ENCODE data around the gene LTN1. TPM values are rescaled to one million over a fixed set of nuclear protein-coding genes. Genes with fewer than 3 reads are reported as not detected.

The LTN1 gene, protein sequence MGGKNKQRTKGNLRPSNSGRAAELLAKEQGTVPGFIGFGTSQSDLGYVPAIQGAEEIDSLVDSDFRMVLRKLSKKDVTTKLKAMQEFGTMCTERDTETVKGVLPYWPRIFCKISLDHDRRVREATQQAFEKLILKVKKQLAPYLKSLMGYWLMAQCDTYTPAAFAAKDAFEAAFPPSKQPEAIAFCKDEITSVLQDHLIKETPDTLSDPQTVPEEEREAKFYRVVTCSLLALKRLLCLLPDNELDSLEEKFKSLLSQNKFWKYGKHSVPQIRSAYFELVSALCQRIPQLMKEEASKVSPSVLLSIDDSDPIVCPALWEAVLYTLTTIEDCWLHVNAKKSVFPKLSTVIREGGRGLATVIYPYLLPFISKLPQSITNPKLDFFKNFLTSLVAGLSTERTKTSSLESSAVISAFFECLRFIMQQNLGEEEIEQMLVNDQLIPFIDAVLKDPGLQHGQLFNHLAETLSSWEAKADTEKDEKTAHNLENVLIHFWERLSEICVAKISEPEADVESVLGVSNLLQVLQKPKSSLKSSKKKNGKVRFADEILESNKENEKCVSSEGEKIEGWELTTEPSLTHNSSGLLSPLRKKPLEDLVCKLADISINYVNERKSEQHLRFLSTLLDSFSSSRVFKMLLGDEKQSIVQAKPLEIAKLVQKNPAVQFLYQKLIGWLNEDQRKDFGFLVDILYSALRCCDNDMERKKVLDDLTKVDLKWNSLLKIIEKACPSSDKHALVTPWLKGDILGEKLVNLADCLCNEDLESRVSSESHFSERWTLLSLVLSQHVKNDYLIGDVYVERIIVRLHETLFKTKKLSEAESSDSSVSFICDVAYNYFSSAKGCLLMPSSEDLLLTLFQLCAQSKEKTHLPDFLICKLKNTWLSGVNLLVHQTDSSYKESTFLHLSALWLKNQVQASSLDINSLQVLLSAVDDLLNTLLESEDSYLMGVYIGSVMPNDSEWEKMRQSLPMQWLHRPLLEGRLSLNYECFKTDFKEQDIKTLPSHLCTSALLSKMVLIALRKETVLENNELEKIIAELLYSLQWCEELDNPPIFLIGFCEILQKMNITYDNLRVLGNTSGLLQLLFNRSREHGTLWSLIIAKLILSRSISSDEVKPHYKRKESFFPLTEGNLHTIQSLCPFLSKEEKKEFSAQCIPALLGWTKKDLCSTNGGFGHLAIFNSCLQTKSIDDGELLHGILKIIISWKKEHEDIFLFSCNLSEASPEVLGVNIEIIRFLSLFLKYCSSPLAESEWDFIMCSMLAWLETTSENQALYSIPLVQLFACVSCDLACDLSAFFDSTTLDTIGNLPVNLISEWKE (N-terminal part only)
- polyA plus RNA-seq (2013) = 21.5 TPM

DNA sequence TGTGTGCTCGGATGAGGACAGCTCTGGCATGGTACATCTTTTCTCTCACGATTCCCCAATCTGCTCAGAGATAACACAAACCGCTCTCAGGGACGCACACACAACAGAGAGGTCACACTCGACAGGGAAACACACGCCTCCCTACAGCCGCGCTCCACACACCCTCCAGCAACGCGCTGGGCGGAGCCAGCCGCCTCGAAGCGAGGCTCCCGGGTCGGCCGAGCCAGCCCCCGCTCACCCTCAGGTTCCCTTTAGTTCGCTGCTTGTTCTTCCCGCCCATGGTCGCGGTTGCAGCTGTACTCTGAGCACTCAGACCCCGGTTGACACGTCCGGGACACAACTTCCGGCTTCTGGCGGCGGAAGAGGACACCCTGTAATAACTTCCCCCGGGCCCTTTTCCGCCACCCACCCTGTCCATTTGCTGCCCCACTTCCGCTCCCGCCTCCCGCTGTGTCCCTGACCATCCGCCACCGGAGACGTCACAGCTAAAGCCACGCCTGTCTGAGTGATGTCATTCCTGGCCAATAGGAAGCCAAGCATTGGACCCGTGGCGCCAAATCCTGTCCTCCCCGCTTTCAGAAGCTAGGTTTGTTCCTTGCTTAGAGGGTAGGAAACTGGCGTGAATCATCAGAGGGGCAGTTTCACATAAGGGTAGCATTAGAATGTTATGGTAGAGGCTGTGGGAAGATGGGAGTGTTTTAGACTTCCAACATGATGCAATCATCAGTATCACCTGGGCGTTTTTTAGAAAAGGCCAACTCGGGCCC is at the start of gene LTN1:
Gene LTN1 (minus strand): TSS at position 352 of the 767 bp plus-strand sequence. CDS start 72 bp downstream, at position 280.
- ChIA-PET CTCF (interaction anchor here (1.0 to 1.8 kb wide), 5 partner anchors 10 to 79 kb away, joined by 3 to 5 read pairs (median 4); partner anchors contain the start of gene USP16), POLR2A (interaction anchor here (0.5 to 2.2 kb wide), 7 partner anchors 10 to 692 kb away, joined by 3 to 7 read pairs (median 4); partner anchors contain the start of genes RWDD2B and USP16)
- H3K27me3 ChIP-seq (replicated peaks in 2 of 5; ENCODE audit: control insufficient read depth in 4 of 5, insufficient read depth in 5 of 5, low read length in 4 of 5) = no peaks in the 10 kb centered on the region
- H3K9me3 ChIP-seq (ENCODE audit: control extremely low read depth in 1 of 5, control insufficient read depth in 4 of 5, insufficient read depth in 2 of 5, low read depth in 1 of 5, low read length in 4 of 5) = no peaks in the 10 kb centered on the region
- 0% methylated on average over 42 of the region's 43 CpGs for WGBS (ENCODE audit: insufficient coverage)
- H3K4me3 ChIP-seq (ENCODE audit: control insufficient read depth in 1 of 7, extremely low read depth in 1 of 7, insufficient read depth in 4 of 7, low read depth in 2 of 7, low read length in 6 of 7) = peak within 1 kb of the TSS; percentile 66 to 99 (median 96)
- peak within 1 kb of the TSS; percentile 70 to 91 for H3K27ac ChIP-seq (ENCODE audit: insufficient read depth in 1 of 2, low read depth in 1 of 2, low read length in 2 of 2, poor library complexity in 1 of 2, severe bottlenecking in 2 of 2)
- peak; percentile 100 for DNase-seq
- peaks cover 14 to 28% (median 21%) of the 10 kb centered on the region in 4 experiments for H3K4me1 ChIP-seq (ENCODE audit: control extremely low read depth in 1 of 4, control insufficient read depth in 4 of 4, insufficient read depth in 4 of 4, low read length in 3 of 4)
- no peaks in the 10 kb centered on the region for H3K36me3 ChIP-seq (ENCODE audit: control insufficient read depth in 4 of 4, insufficient read depth in 4 of 4, low read length in 3 of 4)

DNA sequence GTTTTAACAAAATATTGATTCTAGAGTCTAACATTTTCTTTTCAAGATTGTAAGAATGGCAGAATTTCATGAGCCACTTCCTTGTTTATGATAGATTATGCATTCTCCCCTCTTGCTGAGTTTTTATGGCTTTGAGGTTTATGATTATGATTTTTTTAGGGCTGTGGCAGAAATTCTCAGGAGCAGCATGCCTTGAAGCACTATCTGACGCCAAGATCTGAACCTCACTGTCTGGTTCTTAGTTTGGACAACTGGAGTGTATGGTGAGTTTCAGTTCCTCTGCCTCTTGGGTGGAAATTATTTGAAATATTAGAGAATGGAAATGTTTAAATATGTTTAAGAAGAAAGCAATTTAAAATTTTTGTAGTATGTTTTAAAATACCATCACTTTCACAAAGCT is 42.0 kb upstream of the LTN1 start:
- no peaks in the 10 kb centered on the region for H3K4me1 ChIP-seq (ENCODE audit: control extremely low read depth in 1 of 4, control insufficient read depth in 4 of 4, insufficient read depth in 4 of 4, low read length in 3 of 4)
- ChIA-PET POLR2A (interaction anchor here (0.6 kb wide), 1 partner anchor 58 kb away, joined by 5 read pairs; no protein-coding TSS in a partner anchor), CTCF (no interaction called here)
- H3K27me3 ChIP-seq (replicated peaks in 2 of 5; ENCODE audit: control insufficient read depth in 4 of 5, insufficient read depth in 5 of 5, low read length in 4 of 5) = no peaks in the 10 kb centered on the region
- no peak for DNase-seq
- H3K9me3 ChIP-seq (ENCODE audit: control extremely low read depth in 1 of 5, control insufficient read depth in 4 of 5, insufficient read depth in 2 of 5, low read depth in 1 of 5, low read length in 4 of 5) = no peaks in the 10 kb centered on the region
- WGBS (ENCODE audit: insufficient coverage) = no CpG with 5 or more reads among the region's 1 CpG
- H3K36me3 ChIP-seq (ENCODE audit: control insufficient read depth in 4 of 4, insufficient read depth in 4 of 4, low read length in 3 of 4) = peaks cover 27 to 73% (median 54%) of the 10 kb centered on the region in 4 experiments
- no peak overlapping the region for H3K27ac ChIP-seq (ENCODE audit: insufficient read depth in 1 of 2, low read depth in 1 of 2, low read length in 2 of 2, poor library complexity in 1 of 2, severe bottlenecking in 2 of 2)
- no peak overlapping the region for H3K4me3 ChIP-seq (ENCODE audit: control insufficient read depth in 1 of 7, extremely low read depth in 1 of 7, insufficient read depth in 4 of 7, low read depth in 2 of 7, low read length in 6 of 7)

DNA sequence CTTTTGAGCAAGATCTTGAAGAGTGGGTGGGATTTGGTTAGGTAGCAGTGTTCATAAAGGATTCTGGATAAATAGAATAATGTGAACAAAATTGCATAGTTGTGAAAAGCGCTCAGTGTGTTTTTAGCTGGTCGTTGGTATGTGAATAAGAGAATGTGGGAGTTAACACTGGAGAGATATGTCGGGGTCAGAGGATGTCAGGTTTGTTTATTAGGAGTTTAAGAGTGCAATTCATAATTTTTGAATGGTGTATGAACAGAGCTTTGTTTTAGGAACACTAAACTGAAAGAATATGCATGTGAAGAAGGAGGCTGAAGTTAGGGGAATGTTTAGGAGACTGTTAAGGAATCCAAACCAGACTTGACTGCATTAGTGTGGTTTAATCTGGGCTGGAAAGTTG is 41.2 kb upstream of the LTN1 start:
- no peaks in the 10 kb centered on the region for H3K4me1 ChIP-seq (ENCODE audit: control extremely low read depth in 1 of 4, control insufficient read depth in 4 of 4, insufficient read depth in 4 of 4, low read length in 3 of 4)
- H3K9me3 ChIP-seq (ENCODE audit: control extremely low read depth in 1 of 5, control insufficient read depth in 4 of 5, insufficient read depth in 2 of 5, low read depth in 1 of 5, low read length in 4 of 5) = no peaks in the 10 kb centered on the region
- ChIA-PET POLR2A (interaction anchor here (0.5 to 0.6 kb wide), 2 partner anchors 15 to 64 kb away, joined by 3 read pairs; partner anchors contain the start of gene RWDD2B), CTCF (no interaction called here)
- no peak overlapping the region for H3K27ac ChIP-seq (ENCODE audit: insufficient read depth in 1 of 2, low read depth in 1 of 2, low read length in 2 of 2, poor library complexity in 1 of 2, severe bottlenecking in 2 of 2)
- no peak for DNase-seq
- WGBS (ENCODE audit: insufficient coverage) = 97% methylated on average over 3 of the region's 3 CpGs
- no peaks in the 10 kb centered on the region for H3K27me3 ChIP-seq (replicated peaks in 2 of 5; ENCODE audit: control insufficient read depth in 4 of 5, insufficient read depth in 5 of 5, low read length in 4 of 5)
- H3K36me3 ChIP-seq (ENCODE audit: control insufficient read depth in 4 of 4, insufficient read depth in 4 of 4, low read length in 3 of 4) = peaks cover 25 to 71% (median 51%) of the 10 kb centered on the region in 4 experiments
- H3K4me3 ChIP-seq (ENCODE audit: control insufficient read depth in 1 of 7, extremely low read depth in 1 of 7, insufficient read depth in 4 of 7, low read depth in 2 of 7, low read length in 6 of 7) = no peak overlapping the region

DNA sequence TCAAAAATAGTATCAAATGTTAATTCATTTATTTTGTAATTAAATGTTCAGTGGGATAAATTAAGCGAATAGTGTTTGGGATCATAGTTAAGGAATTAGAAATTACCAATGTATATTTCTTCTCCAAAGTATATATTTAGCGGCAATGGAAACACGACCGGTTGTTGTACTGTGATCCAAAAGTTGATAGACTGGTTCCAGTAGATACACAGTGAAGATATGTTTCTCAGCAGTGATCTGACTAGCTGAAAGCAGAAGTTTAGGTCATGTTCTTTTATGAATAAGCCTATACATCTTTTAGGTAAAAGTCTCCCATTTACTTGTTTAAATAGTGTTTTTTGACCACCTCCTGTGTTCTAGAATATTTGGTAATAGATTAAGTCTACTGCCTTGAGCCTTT is 40.6 kb upstream of the LTN1 start:
- Histone ChIP-seq H3K36me3 (ENCODE audit: control insufficient read depth in 4 of 4, insufficient read depth in 4 of 4, low read length in 3 of 4) (peaks cover 25 to 73% (median 51%) of the 10 kb centered on the region in 4 experiments), H3K4me1 (ENCODE audit: control extremely low read depth in 1 of 4, control insufficient read depth in 4 of 4, insufficient read depth in 4 of 4, low read length in 3 of 4) (no peaks in the 10 kb centered on the region), H3K4me3 (ENCODE audit: control insufficient read depth in 1 of 7, extremely low read depth in 1 of 7, insufficient read depth in 4 of 7, low read depth in 2 of 7, low read length in 6 of 7) (no peak overlapping the region), H3K27me3 (replicated peaks in 2 of 5; ENCODE audit: control insufficient read depth in 4 of 5, insufficient read depth in 5 of 5, low read length in 4 of 5) (no peaks in the 10 kb centered on the region), H3K27ac (ENCODE audit: insufficient read depth in 1 of 2, low read depth in 1 of 2, low read length in 2 of 2, poor library complexity in 1 of 2, severe bottlenecking in 2 of 2) (peak overlapping the region in 1 of 2 experiments; percentile 9), H3K9me3 (ENCODE audit: control extremely low read depth in 1 of 5, control insufficient read depth in 4 of 5, insufficient read depth in 2 of 5, low read depth in 1 of 5, low read length in 4 of 5) (no peaks in the 10 kb centered on the region)
- no peak for DNase-seq
- ChIA-PET CTCF (no interaction called here), POLR2A (interaction anchor here (0.5 kb wide), 1 partner anchor 14 kb away, joined by 3 read pairs; the partner anchor contains the start of gene RWDD2B)
- no CpG with 5 or more reads among the region's 4 CpGs for WGBS (ENCODE audit: insufficient coverage)

DNA sequence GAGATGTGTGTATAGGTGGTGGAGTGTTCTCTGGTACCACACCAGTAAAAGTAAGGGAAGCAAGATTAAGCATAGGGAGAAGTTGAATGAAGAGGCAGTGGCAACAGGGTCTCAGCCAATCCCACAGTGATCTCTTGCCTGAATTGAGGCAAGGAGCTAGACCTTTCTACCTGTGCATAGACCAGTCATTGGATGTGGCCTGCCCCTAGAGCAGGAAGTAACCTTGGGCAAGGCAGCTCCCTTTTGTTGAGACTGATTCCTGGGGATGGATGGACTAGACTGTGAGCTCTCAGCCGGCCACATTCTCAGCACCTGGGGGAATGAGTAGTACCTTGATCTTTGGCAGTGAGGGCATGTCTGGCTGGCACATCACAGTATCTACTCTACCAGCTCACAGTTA is 38.2 kb upstream of the LTN1 start:
- no CpG with 5 or more reads among the region's 1 CpG for WGBS (ENCODE audit: insufficient coverage)
- CTCF ChIA-PET = interaction anchor here (0.8 to 0.9 kb wide), 2 partner anchors 8 to 29 kb away, joined by 3 read pairs; no protein-coding TSS in a partner anchor
- POLR2A ChIA-PET = no interaction called here
- no peak overlapping the region for H3K27ac ChIP-seq (ENCODE audit: insufficient read depth in 1 of 2, low read depth in 1 of 2, low read length in 2 of 2, poor library complexity in 1 of 2, severe bottlenecking in 2 of 2)
- H3K36me3 ChIP-seq (ENCODE audit: control insufficient read depth in 4 of 4, insufficient read depth in 4 of 4, low read length in 3 of 4) = peaks cover 16 to 52% (median 32%) of the 10 kb centered on the region in 4 experiments
- peaks cover 0 to 2% (median under 1%) of the 10 kb centered on the region in 4 experiments for H3K4me1 ChIP-seq (ENCODE audit: control extremely low read depth in 1 of 4, control insufficient read depth in 4 of 4, insufficient read depth in 4 of 4, low read length in 3 of 4)
- no peak for DNase-seq
- H3K9me3 ChIP-seq (ENCODE audit: control extremely low read depth in 1 of 5, control insufficient read depth in 4 of 5, insufficient read depth in 2 of 5, low read depth in 1 of 5, low read length in 4 of 5) = no peaks in the 10 kb centered on the region
- no peak overlapping the region for H3K4me3 ChIP-seq (ENCODE audit: control insufficient read depth in 1 of 7, extremely low read depth in 1 of 7, insufficient read depth in 4 of 7, low read depth in 2 of 7, low read length in 6 of 7)
- H3K27me3 ChIP-seq (replicated peaks in 2 of 5; ENCODE audit: control insufficient read depth in 4 of 5, insufficient read depth in 5 of 5, low read length in 4 of 5) = no peaks in the 10 kb centered on the region

DNA sequence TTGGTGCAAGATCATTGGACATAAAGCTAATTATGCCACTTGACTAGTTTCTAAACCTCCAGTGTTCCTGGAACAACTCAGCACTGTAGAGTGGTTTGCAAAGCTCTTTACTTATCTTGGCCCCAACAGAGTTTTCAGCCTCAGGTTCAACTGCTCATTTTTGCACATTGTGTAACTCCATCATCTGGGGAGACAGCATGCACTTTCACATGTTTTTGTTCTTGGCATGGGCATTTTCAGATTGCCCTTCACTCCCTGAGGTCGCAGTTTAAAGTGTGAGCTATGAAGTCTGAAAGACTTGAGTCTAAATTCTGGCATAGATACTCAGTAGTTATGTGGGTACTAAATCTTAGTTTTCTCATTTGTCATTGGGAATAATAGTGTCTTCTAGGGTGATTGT is 36.8 kb upstream of the LTN1 start:
- Histone ChIP-seq H3K4me1 (ENCODE audit: control extremely low read depth in 1 of 4, control insufficient read depth in 4 of 4, insufficient read depth in 4 of 4, low read length in 3 of 4) (peaks cover 6 to 10% (median 8%) of the 10 kb centered on the region in 4 experiments), H3K36me3 (ENCODE audit: control insufficient read depth in 4 of 4, insufficient read depth in 4 of 4, low read length in 3 of 4) (peaks cover 16 to 46% (median 28%) of the 10 kb centered on the region in 4 experiments), H3K9me3 (ENCODE audit: control extremely low read depth in 1 of 5, control insufficient read depth in 4 of 5, insufficient read depth in 2 of 5, low read depth in 1 of 5, low read length in 4 of 5) (no peaks in the 10 kb centered on the region), H3K4me3 (ENCODE audit: control insufficient read depth in 1 of 7, extremely low read depth in 1 of 7, insufficient read depth in 4 of 7, low read depth in 2 of 7, low read length in 6 of 7) (no peak overlapping the region), H3K27ac (ENCODE audit: insufficient read depth in 1 of 2, low read depth in 1 of 2, low read length in 2 of 2, poor library complexity in 1 of 2, severe bottlenecking in 2 of 2) (no peak overlapping the region), H3K27me3 (replicated peaks in 2 of 5; ENCODE audit: control insufficient read depth in 4 of 5, insufficient read depth in 5 of 5, low read length in 4 of 5) (no peaks in the 10 kb centered on the region)
- no peak for DNase-seq
- 100% methylated on average over 1 of the region's 1 CpG for WGBS (ENCODE audit: insufficient coverage)
- ChIA-PET POLR2A (no interaction called here), CTCF (interaction anchor here (0.7 to 2.3 kb wide), 4 partner anchors 12 to 90 kb away, joined by 3 to 7 read pairs (median 4); no protein-coding TSS in a partner anchor)

Data from common myeloid progenitor, CD34-positive (primary cell).